ENCODE data around the gene CNOT11.
"Not testable (repeated sequence)": the region's sequence is repeated elsewhere in the genome, so short reads cannot be mapped to it uniquely, and the experiment has no call there.

The CNOT11 gene

DNA sequence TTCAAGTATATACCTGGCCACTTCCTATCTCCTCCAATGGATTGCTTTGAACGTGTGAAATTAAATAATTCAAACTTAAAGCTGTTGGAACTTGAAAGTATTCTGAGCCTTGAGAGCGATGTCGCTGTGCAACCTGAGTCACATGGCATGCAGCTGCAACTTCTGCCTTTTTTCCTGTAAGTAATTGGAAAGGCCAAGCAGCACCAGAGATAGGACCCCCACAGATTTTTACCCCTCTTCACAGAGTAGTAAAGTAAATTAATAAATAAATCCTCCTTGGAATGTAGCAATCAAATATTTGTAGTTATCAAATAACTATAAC, 59.0 kb downstream of the CNOT11 start:
- DNase-seq: no peak

DNA sequence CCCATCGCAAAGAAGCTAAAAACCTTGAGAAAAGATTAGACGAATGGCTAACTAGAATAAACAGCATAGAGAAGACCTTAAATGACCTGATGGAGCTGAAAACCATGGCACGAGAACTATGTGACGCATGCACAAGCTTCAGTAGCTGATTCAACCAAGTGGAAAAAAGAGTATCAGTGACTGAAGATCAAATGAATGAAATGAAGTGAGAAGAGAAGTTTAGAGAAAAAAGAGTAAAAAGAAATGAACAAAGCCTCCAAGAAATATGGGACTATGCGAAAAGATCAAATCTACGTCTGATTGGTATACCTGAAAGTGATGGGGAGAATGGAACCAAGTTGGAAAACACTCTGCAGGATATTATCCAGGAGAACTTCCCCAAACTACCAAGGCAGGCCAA, 63.9 kb downstream of the CNOT11 start:
- not testable (repeated sequence) for DNase-seq

All from activated CD4-positive, alpha-beta T cell treated with anti-CD3 and anti-CD28 coated beads, Interleukin-2, amount 50 U/mL, for 16 hours (primary cell).